Activated CD8-positive, alpha-beta T cell treated with anti-CD3 and anti-CD28 coated beads for 36 hours (primary cell): ENCODE data around the gene ZC3H12C. TPM values are rescaled to one million over a fixed set of nuclear protein-coding genes. Genes with fewer than 3 reads are reported as not detected.

Source experiments
- ATAC-seq: fragments of 200-7000 bp; cut with Tn5 transposase; one replicate; pipeline ENCODE4 v1.10.0; 2021; ENCODE audit warnings: mild to moderate bottlenecking, moderate library complexity
- CTCF ChIA-PET: fragments of 350-600 bp; sonication (Branson Sonifier 250); formaldehyde crosslinking; loops from one replicate; lab custom pipeline; 2021; ENCODE audit warnings: antibody characterized with exemption; lab: Charles Lee
- POLR2A ChIA-PET: fragments of 350-600 bp; sonication (Branson Sonifier 250); formaldehyde crosslinking; loops from one replicate; lab custom pipeline; 2021; ENCODE audit warnings: antibody characterized with exemption; lab: Charles Lee
- DNase-seq: peaks from one replicate; pipeline ENCODE4 v3.0.0-alpha.2; 2020
- H3K27ac Mint-ChIP-seq: one replicate; pipeline ENCODE4 v1.8.0; 2021; ENCODE audit warnings: mild to moderate bottlenecking, mixed read lengths
- H3K27me3 Mint-ChIP-seq: one replicate; pipeline ENCODE4 v1.8.0; 2021; ENCODE audit warnings: mixed read lengths
- H3K36me3 Mint-ChIP-seq: one replicate; pipeline ENCODE4 v1.8.0; 2021; ENCODE audit warnings: low read depth, mixed read lengths
- H3K4me1 Mint-ChIP-seq: one replicate; pipeline ENCODE4 v1.8.0; 2021; ENCODE audit warnings: low read depth, mixed read lengths
- H3K4me3 Mint-ChIP-seq: one replicate; pipeline ENCODE4 v1.8.0; 2021; ENCODE audit warnings: mild to moderate bottlenecking, moderate library complexity, mixed read lengths
- H3K9me3 Mint-ChIP-seq: one replicate; pipeline ENCODE4 v1.8.0; 2021; ENCODE audit warnings: mixed read lengths
- intact Hi-C: fragments of 100-400 bp; cut with micrococcal nuclease; formaldehyde crosslinking; loops from one replicate; pipeline ENCODE4 v1.10.0; 2022
- total RNA-seq, 2 experiments: library from RNA; stranded (reverse); gene quantifications; one replicate each; pipeline ENCODE4 v1.2.3, GENCODE V29; 2021
- TF ChIP-seq, protein P1 (sequence below): fragments of 200-600 bp; IDR thresholded peaks from one replicate; pipeline ENCODE4 v1.8.0; 2022; ENCODE audit warnings: antibody characterized with exemption, mild to moderate bottlenecking

ZC3H12C gene
- total RNA-seq, 2 experiments from 2014 or later, result 0.40 to 0.45 TPM

DNA sequence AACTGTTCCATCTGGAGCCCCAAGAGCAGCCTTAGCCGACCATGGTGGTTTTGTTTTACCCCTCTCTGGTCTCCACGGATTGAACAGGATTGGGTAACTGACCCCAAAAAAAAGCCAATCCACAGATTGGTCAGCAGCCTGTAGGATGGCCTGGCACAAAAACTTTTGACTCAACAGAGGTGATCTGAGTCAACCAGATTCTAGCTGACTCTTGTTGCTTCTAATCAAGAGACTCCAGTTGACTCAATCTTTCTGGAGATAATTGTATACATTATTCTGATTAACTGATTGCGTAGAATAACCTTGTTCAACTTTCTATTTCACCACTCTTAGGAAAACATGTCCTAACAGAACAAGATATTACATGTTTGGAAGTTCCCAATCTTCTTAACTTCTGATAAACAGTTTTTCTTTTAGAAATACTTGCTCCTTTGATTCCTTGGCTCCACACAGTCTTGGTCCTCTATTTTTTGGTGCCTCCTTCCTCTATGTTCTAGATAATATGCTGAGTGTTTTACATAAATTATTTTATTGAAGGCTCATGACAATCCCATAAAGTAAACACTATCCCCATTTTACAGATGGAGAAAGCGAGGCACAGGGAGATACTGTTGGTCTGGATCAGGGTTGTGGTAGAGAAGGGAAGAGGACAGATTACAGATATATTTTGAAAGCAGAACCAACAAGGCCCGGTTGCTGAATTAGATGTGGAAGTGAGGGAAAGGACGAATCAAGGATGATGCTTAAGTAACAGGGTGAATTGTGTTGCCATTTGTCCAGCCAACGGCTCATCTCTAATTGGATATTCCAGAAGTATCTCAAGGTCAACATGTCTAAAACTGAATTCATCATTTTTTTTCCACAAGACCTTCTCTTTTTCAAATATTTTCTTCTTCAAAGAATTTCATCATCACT is 11.5 kb upstream of the ZC3H12C start:
- intact Hi-C loops, result no loop called here
- H3K27ac Mint-ChIP-seq, result no peak overlapping the region
- H3K9me3 Mint-ChIP-seq, result no peaks in the 10 kb centered on the region
- no peak overlapping the region for H3K4me3 Mint-ChIP-seq
- peaks cover 10% of the 10 kb centered on the region for H3K4me1 Mint-ChIP-seq
- ATAC-seq (no peak), DNase-seq (no peak)
- peaks cover 4% of the 10 kb centered on the region for H3K27me3 Mint-ChIP-seq
- ChIA-PET CTCF (no interaction called here), POLR2A (interaction anchor here (1.1 kb wide), 1 partner anchor 16 kb away, joined by 3 read pairs; no protein-coding TSS in a partner anchor)
- H3K36me3 Mint-ChIP-seq, result no peaks in the 10 kb centered on the region
- TF ChIP-seq, protein P1, sequence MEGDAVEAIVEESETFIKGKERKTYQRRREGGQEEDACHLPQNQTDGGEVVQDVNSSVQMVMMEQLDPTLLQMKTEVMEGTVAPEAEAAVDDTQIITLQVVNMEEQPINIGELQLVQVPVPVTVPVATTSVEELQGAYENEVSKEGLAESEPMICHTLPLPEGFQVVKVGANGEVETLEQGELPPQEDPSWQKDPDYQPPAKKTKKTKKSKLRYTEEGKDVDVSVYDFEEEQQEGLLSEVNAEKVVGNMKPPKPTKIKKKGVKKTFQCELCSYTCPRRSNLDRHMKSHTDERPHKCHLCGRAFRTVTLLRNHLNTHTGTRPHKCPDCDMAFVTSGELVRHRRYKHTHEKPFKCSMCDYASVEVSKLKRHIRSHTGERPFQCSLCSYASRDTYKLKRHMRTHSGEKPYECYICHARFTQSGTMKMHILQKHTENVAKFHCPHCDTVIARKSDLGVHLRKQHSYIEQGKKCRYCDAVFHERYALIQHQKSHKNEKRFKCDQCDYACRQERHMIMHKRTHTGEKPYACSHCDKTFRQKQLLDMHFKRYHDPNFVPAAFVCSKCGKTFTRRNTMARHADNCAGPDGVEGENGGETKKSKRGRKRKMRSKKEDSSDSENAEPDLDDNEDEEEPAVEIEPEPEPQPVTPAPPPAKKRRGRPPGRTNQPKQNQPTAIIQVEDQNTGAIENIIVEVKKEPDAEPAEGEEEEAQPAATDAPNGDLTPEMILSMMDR, result no peak

DNA sequence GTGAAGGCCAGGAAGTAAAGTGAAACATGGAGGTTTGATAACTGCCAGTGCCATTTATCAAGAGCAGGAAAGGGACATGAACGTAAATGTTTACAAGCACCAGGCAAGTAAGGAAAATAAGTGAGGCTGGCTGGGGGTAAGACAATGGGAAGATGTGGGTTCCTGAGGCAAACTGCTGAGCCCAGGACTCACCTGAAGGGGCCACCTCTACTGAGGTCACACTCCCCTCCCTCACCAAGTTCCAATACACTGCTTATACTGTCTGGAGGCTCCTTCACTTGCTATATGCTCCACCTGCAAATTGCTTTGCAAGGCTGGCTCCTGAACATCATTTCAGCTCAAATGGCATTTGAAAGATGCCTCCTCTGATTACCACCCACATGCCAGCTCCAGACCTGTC is 10.3 kb upstream of the ZC3H12C start:
- TF ChIP-seq, protein P1, result no peak
- POLR2A ChIA-PET, result no interaction called here
- H3K9me3 Mint-ChIP-seq, result no peaks in the 10 kb centered on the region

DNA sequence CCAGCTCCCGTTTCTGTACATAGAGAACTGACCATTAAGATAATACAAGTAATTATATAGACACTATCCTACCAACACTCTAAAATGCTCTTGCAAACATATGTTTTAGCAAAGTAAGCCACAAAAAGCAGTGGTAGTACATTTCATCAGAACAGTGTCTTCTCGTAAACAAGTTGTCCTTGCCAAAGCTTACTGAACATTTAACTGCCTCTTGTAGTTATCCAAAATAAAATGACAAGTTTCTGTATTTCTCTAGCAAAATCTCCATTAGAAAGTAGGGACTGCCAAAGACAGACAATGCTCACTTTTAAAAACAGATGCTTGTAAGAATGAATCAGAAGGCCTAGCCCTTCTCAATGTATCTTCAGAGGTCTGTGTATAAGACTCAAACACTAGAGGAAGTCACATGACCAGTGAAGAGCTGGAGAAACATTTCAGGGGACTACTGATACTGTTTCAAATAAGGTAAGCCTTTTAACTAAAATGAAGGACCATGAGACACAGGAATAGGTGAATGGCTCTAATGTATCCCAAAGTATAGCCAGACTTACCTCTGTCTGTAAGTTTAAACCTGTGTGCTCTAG is 7.8 kb upstream of the ZC3H12C start:
- Mint-ChIP-seq H3K36me3 (no peaks in the 10 kb centered on the region), H3K4me1 (no peaks in the 10 kb centered on the region), H3K27me3 (peaks cover 10% of the 10 kb centered on the region), H3K4me3 (no peak overlapping the region), H3K9me3 (no peaks in the 10 kb centered on the region), H3K27ac (no peak overlapping the region)
- POLR2A ChIA-PET, result no interaction called here
- CTCF ChIA-PET, result no interaction called here
- TF ChIP-seq, protein P1, result no peak
- DNase-seq (no peak), ATAC-seq (no peak)
- intact Hi-C loops, result no loop called here

More for the DNA sequence above, 10.3 kb upstream of the ZC3H12C start:
- intact Hi-C loops, result no loop called here
- Mint-ChIP-seq H3K4me3 (no peak overlapping the region), H3K27me3 (peaks cover 7% of the 10 kb centered on the region), H3K27ac (no peak overlapping the region), H3K4me1 (peaks cover 4% of the 10 kb centered on the region), H3K36me3 (no peaks in the 10 kb centered on the region)
- ATAC-seq (no peak), DNase-seq (no peak)
- CTCF ChIA-PET, result no interaction called here

DNA sequence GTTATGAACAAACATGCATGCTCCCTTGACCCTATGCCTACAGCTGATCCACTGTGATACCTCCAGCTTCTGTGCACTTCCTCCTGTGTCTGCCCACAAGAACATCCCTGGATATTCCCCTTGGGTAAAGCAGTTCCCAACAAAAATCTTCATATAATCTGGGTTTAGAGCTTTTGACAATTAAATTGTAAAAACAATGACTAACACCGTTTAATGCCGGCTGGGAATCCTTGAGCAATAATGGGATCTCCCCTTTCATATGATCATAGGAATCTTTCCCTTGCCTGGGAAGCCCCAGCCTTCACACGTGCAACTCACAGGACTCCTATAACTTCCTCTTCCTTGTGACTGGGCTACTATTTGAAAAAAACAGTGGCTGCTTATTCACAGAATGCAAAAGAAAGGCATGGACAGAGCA is 6.3 kb upstream of the ZC3H12C start:
- H3K36me3 Mint-ChIP-seq, result no peaks in the 10 kb centered on the region
- TF ChIP-seq, protein P1, result no peak
- no peak overlapping the region for H3K27ac Mint-ChIP-seq
- H3K4me3 Mint-ChIP-seq, result no peak overlapping the region
- no peaks in the 10 kb centered on the region for H3K9me3 Mint-ChIP-seq
- H3K27me3 Mint-ChIP-seq, result peaks cover 20% of the 10 kb centered on the region
- DNase-seq (no peak), ATAC-seq (no peak)
- ChIA-PET POLR2A (no interaction called here), CTCF (no interaction called here)
- intact Hi-C loops, result no loop called here
- H3K4me1 Mint-ChIP-seq, result no peaks in the 10 kb centered on the region
